Measurements from ENCODE around the gene ARHGEF2. TPM values are rescaled to one million over a fixed set of nuclear protein-coding genes. Genes with fewer than 3 reads are reported as not detected.
A peak's percentile ranks its signal among the peaks of the same experiment; 100 is the strongest.

ARHGEF2 gene
- total and polyA plus RNA-seq, 2 of the 13 experiments (the other 11 are each of a cell fraction or from before 2014, with no cell fraction given): 16.1 to 32.1 TPM

GRCh38 chr1:156001021-156001661 is 22.8 kb upstream of the ARHGEF2 start (continued):
- TF ChIP-seq POLR2G (IDR thresholded peaks at IDR 0.05; ENCODE audit: low read depth, low read length) (0 out of 2 replicates have a peak, but pooled peaks have one; percentile 29), ETV5 (CRISPR knock-in tag; IDR thresholded peaks at IDR 0.05; ENCODE audit: borderline replicate concordance) (no peak), KLF6 (CRISPR knock-in tag; IDR thresholded peaks at IDR 0.05) (no peak), ZNF646 (CRISPR knock-in tag; IDR thresholded peaks at IDR 0.05) (no peak), FOXP1 (IDR thresholded peaks at IDR 0.05) (no peak), FOXP1 (CRISPR knock-in tag; IDR thresholded peaks at IDR 0.05) (0 out of 2 replicates have a peak, but pooled peaks have one; percentile 4), SNAPC5 (CRISPR knock-in tag; IDR thresholded peaks at IDR 0.05; ENCODE audit: borderline replicate concordance) (no peak), PAXIP1 (CRISPR knock-in tag; conservative IDR thresholded peaks at IDR 0.05) (0 out of 2 replicates have a peak, but pooled peaks have one; percentile 1), SRSF9 (IDR thresholded peaks at IDR 0.05; ENCODE audit: borderline replicate concordance, insufficient read depth, low read depth, low read length, poor library complexity, severe bottlenecking) (no peak), THAP8 (CRISPR knock-in tag; IDR thresholded peaks at IDR 0.05; ENCODE audit: borderline replicate concordance) (no peak), REST (IDR thresholded peaks at IDR 0.05; ENCODE audit: borderline replicate concordance in 1 of 2, low read depth in 1 of 2, low read length in 2 of 2) (no peak)

Measured in HepG2 (cell line).